OCI-LY3 (cell line): ENCODE results near the gene GOLGA6A.

Experiments
- H2AFZ ChIP-seq: fragments of 200-600, 300-600 bp; shearing (Covaris generic); 2 replicates; pipeline ENCODE4 v1.6.0; 2014; ENCODE audit warnings: antibody characterized with exemption, low read depth, low read length
- H3K27ac ChIP-seq: fragments of 200-600, 300-600 bp; sonication (generic); 2 replicates; pipeline ENCODE4 v1.5.1; 2014; ENCODE audit warnings: mild to moderate bottlenecking, low read length, moderate library complexity, mixed read lengths
- H3K27me3 ChIP-seq: fragments of 200-600, 300-600 bp; sonication (generic); 2 replicates; pipeline ENCODE4 v1.6.1; 2014; ENCODE audit warnings: low read depth, low read length, mixed read lengths
- H3K36me3 ChIP-seq: fragments of 200-600, 300-600 bp; sonication (generic); replicated peaks from 2 replicates; pipeline ENCODE3; 2014; ENCODE audit warnings: low read depth, low read length, mixed read lengths
- H3K4me1 ChIP-seq: fragments of 300-600, 200-600 bp; sonication (generic); 2 replicates; pipeline ENCODE4 v1.6.1; 2014; ENCODE audit warnings: low read length, mixed read lengths
- H3K4me2 ChIP-seq: fragments of 200-600, 300-600 bp; sonication (generic); 2 replicates; pipeline ENCODE4 v1.6.1; 2014; ENCODE audit warnings: low read length, mixed read lengths
- H3K4me3 ChIP-seq: fragments of 300-600, 200-600 bp; sonication (generic); 2 replicates; pipeline ENCODE4 v1.5.1; 2014; ENCODE audit warnings: antibody characterized with exemption, mild to moderate bottlenecking, low read length, moderate library complexity
- H3K79me2 ChIP-seq: fragments of 300-600, 200-600 bp; shearing (Covaris generic); 2 replicates; pipeline ENCODE4 v1.6.1; 2014; ENCODE audit warnings: mild to moderate bottlenecking, low read length, mixed read lengths
- H3K9ac ChIP-seq: fragments of 300-600, 200-600 bp; shearing (Covaris generic); 2 replicates; pipeline ENCODE4 v1.6.0; 2014; ENCODE audit warnings: mild to moderate bottlenecking, low read length, moderate library complexity
- H3K9me3 ChIP-seq: fragments of 200-600, 300-600 bp; shearing (Covaris generic); 2 replicates; pipeline ENCODE4 v1.6.1; 2014; ENCODE audit warnings: low read length, mixed read lengths; ENCODE audit not compliant: insufficient read depth
- H4K20me1 ChIP-seq: fragments of 200-600, 300-600 bp; sonication (generic); 2 replicates; pipeline ENCODE4 v1.6.1; 2016; ENCODE audit warnings: low read length, mixed read lengths; ENCODE audit not compliant: insufficient read depth
- CTCF ChIP-seq: fragments of 200-600, 300-600 bp; sonication (generic); IDR thresholded peaks from 2 replicates; pipeline ENCODE4 v1.5.1; 2014; ENCODE audit warnings: antibody characterized with exemption, low read length, low read depth
- EZH2phosphoT487 ChIP-seq: fragments of 200-600 bp; shearing (Covaris generic); IDR thresholded peaks from 2 replicates; pipeline ENCODE4 v1.6.1; 2018; ENCODE audit warnings: antibody characterized with exemption, mixed run types, low read depth

Gene GOLGA6A

GRCh38 chr15:74129586-74130154 lies 47.3 kb upstream of the GOLGA6A start:
- no peaks in the 10 kb centered on the region for H3K79me2 ChIP-seq
- no peak overlapping the region for H3K4me2 ChIP-seq
- H3K4me1 ChIP-seq = peaks cover 18% of the 10 kb centered on the region
- H3K27ac ChIP-seq = no peak overlapping the region
- no peak overlapping the region for H3K9ac ChIP-seq
- H3K36me3 ChIP-seq = no peaks in the 10 kb centered on the region
- TF ChIP-seq CTCF (no peak), EZH2phosphoT487 (no peak)
- H3K9me3 ChIP-seq = no peaks in the 10 kb centered on the region
- no peak overlapping the region for H3K4me3 ChIP-seq
- no peak overlapping the region for H2AFZ ChIP-seq
- H3K27me3 ChIP-seq = no peaks in the 10 kb centered on the region
- H4K20me1 ChIP-seq = no peaks in the 10 kb centered on the region

- no peaks in the 10 kb centered on the region for H3K36me3 ChIP-seq
- H3K27ac ChIP-seq = no peak overlapping the region
- H3K9me3 ChIP-seq = no peaks in the 10 kb centered on the region
- no peak overlapping the region for H2AFZ ChIP-seq
- H4K20me1 ChIP-seq = no peaks in the 10 kb centered on the region
- H3K79me2 ChIP-seq = no peaks in the 10 kb centered on the region
- no peak overlapping the region for H3K9ac ChIP-seq
- H3K4me1 ChIP-seq = peaks cover 25% of the 10 kb centered on the region
- H3K4me3 ChIP-seq = no peak overlapping the region
- no peak overlapping the region for H3K4me2 ChIP-seq
- no peak for TF ChIP-seq EZH2phosphoT487
- no peaks in the 10 kb centered on the region for H3K27me3 ChIP-seq
Observed at GRCh38 chr15:74128785-74129585, 46.6 kb upstream of the GOLGA6A start.

GRCh38 chr15:74127954-74128784 lies 45.8 kb upstream of the GOLGA6A start:
- Histone ChIP-seq H3K79me2 (no peaks in the 10 kb centered on the region), H3K4me3 (peak overlapping the region; percentile 68), H3K9ac (no peak overlapping the region; the same call in 1 of the 2 replicates)

More at GRCh38 chr15:74127954-74128784, 45.8 kb upstream of the GOLGA6A start:
- Histone ChIP-seq H2AFZ (0 out of 2 replicates have a peak overlapping the region, but pooled peaks have one; percentile 11), H3K4me2 (peak overlapping the region; percentile 68), H4K20me1 (no peaks in the 10 kb centered on the region), H3K27me3 (no peaks in the 10 kb centered on the region), H3K9me3 (no peaks in the 10 kb centered on the region), H3K36me3 (no peaks in the 10 kb centered on the region), H3K4me1 (peaks cover 33% of the 10 kb centered on the region), H3K27ac (no peak overlapping the region)
- TF ChIP-seq EZH2phosphoT487 (no peak), CTCF (no peak)
